Measurements from ENCODE around the gene TMEM87A.

TMEM87A gene

GRCh38 chr15:42202653-42203052, 70.6 kb downstream of the TMEM87A start:
- no peak for DNase-seq

GRCh38 chr15:42201801-42202200, 71.4 kb downstream of the TMEM87A start:
- no peak for DNase-seq

GRCh38 chr15:42199126-42199525, 74.1 kb downstream of the TMEM87A start:
- DNase-seq: no peak

GRCh38 chr15:42198516-42198915, 74.7 kb downstream of the TMEM87A start:
- DNase-seq: no peak

GRCh38 chr15:42194513-42194912, 78.7 kb downstream of the TMEM87A start:
- DNase-seq: no peak

- DNase-seq: no peak
These were observed 79.8 kb downstream of the TMEM87A start for GRCh38 chr15:42193383-42193782.

GRCh38 chr15:42191610-42192346, 81.5 kb downstream of the TMEM87A start:
- no peak for DNase-seq

- DNase-seq: no peak
These were observed 82.9 kb downstream of the TMEM87A start for GRCh38 chr15:42190370-42190769.

GRCh38 chr15:42185801-42186200, 87.4 kb downstream of the TMEM87A start:
- no peak for DNase-seq

- no peak for DNase-seq
These were observed 88.5 kb downstream of the TMEM87A start for GRCh38 chr15:42184736-42185135.

GRCh38 chr15:42184296-42184695, 88.9 kb downstream of the TMEM87A start:
- no peak for DNase-seq

- DNase-seq: no peak
These were observed 90.3 kb downstream of the TMEM87A start for GRCh38 chr15:42182961-42183360.

GRCh38 chr15:42182328-42182886, 90.8 kb downstream of the TMEM87A start:
- DNase-seq: no peak

GRCh38 chr15:42178056-42178455, 95.2 kb downstream of the TMEM87A start:
- DNase-seq: no peak

GRCh38 chr15:42175671-42176070, 97.6 kb downstream of the TMEM87A start:
- no peak for DNase-seq

GRCh38 chr15:42172475-42172874, 100.8 kb downstream of the TMEM87A start:
- no peak for DNase-seq

GRCh38 chr15:42171795-42172194, 101.4 kb downstream of the TMEM87A start:
- no peak for DNase-seq

- DNase-seq: no peak
These were observed 102.1 kb downstream of the TMEM87A start for GRCh38 chr15:42171122-42171521.

GRCh38 chr15:42166225-42166940, 106.8 kb downstream of the TMEM87A start:
- no peak for DNase-seq

- no peak for DNase-seq
These were observed 108.1 kb downstream of the TMEM87A start for GRCh38 chr15:42165106-42165505.

GRCh38 chr15:42163947-42164550, 109.2 kb downstream of the TMEM87A start:
- DNase-seq: no peak

- DNase-seq: no peak
These were observed 109.9 kb downstream of the TMEM87A start for GRCh38 chr15:42163291-42163690.

All from right forelimb (tissue), 1 donor.